GM06990 (cell line): ENCODE measurements around the gene CYB561A3.

Experiments used
- DNase-seq: peaks from one replicate; pipeline ENCODE4 v3.0.0-alpha.2; 2011; ENCODE audit not compliant: insufficient read length; ENCODE audit errors: extremely low read depth
- H3K27me3 ChIP-seq: replicated peaks from 2 replicates; pipeline ENCODE4 v1.6.0; 2011; ENCODE audit warnings: low read length; ENCODE audit not compliant: control insufficient read depth, insufficient read depth
- H3K36me3 ChIP-seq: 2 replicates; pipeline ENCODE4 v1.5.1; 2011; ENCODE audit warnings: low read length; ENCODE audit not compliant: control insufficient read depth, insufficient read depth
- H3K4me3 ChIP-seq: replicated peaks from 2 replicates; pipeline ENCODE4 v1.5.1; 2011; ENCODE audit warnings: low read depth, mild to moderate bottlenecking, control low read depth, low read length
- TF ChIP-seq, protein P1 (sequence below): IDR thresholded peaks from 2 replicates; pipeline ENCODE4 v1.5.1; 2011; ENCODE audit warnings: low read length, control low read depth, mild to moderate bottlenecking, inconsistent platforms; ENCODE audit not compliant: insufficient read depth, poor library complexity, severe bottlenecking

CYB561A3 gene

DNA sequence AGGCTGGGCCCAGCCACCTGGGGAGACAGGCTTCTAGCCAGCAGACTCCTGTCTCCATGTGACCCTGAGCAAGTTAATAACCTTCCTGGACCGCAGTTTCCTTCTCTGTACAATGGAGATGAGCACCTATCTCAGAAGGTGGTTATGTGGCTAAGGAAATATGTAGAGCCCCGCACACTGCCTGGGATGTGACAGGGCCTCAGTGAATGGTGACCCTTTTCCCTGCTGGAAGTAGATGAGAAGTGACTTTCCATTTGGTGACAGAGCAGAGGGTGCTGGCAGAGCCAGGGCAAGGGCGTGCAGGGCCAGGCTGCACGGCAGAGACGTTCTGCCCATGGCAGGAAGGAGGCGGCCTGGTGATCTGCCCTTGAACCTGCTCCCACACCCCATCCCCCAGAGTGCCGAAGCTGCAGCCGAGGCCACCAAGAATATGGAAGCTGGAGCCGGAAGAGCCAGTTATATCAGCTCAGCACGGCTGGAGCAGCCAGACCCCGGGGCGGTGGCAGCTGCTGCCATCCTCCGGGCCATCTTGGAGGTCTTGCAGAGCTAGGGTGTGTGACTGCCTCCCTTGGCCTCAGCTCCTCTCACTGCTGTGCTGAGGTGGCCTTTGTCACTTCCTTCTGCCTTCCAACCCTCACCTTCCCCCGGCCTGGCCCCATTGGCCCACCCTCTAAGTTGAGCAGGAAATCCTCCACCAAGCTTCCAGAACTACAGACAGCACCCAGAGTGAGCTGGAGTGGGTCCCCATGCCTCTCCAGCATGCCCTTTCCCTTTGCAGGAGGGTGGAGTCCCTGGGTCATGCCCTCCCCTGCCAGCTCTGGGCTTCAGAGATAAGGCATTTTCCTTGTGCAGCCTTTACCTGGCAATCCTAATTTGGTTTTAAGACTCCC, 15.5 kb downstream of the CYB561A3 start:
- H3K4me3 ChIP-seq, result no peak overlapping the region
- no peak for DNase-seq
- TF ChIP-seq, protein P1, sequence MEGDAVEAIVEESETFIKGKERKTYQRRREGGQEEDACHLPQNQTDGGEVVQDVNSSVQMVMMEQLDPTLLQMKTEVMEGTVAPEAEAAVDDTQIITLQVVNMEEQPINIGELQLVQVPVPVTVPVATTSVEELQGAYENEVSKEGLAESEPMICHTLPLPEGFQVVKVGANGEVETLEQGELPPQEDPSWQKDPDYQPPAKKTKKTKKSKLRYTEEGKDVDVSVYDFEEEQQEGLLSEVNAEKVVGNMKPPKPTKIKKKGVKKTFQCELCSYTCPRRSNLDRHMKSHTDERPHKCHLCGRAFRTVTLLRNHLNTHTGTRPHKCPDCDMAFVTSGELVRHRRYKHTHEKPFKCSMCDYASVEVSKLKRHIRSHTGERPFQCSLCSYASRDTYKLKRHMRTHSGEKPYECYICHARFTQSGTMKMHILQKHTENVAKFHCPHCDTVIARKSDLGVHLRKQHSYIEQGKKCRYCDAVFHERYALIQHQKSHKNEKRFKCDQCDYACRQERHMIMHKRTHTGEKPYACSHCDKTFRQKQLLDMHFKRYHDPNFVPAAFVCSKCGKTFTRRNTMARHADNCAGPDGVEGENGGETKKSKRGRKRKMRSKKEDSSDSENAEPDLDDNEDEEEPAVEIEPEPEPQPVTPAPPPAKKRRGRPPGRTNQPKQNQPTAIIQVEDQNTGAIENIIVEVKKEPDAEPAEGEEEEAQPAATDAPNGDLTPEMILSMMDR, result no peak
- H3K27me3 ChIP-seq, result no peaks in the 10 kb centered on the region
- H3K36me3 ChIP-seq, result peaks cover 47% of the 10 kb centered on the region

DNA sequence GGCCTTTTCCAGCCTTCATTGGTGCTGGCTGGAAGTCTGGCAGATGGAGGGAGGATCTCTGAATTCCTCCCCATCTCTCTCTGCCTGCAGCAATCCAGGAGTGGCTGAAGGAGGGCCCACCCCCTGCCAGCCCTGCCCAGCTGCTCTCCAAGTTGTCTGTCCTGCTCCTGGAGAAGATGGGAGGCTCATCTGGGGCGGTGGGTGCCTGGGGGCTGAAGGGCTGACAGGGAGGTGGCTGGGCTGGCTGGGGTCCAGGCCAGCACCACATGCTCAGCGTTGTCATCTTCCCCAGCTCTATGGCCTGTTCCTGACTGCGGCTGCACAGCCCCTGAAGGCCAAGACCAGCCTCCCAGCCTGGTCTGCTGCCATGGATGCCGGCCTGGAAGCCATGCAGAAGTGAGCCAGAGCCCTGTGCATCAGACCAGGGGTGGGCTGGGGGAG, 16.5 kb downstream of the CYB561A3 start:
- Histone ChIP-seq H3K27me3 (no peaks in the 10 kb centered on the region), H3K4me3 (no peak overlapping the region), H3K36me3 (peaks cover 41% of the 10 kb centered on the region)
- TF ChIP-seq, protein P1, result no peak
- no peak for DNase-seq

DNA sequence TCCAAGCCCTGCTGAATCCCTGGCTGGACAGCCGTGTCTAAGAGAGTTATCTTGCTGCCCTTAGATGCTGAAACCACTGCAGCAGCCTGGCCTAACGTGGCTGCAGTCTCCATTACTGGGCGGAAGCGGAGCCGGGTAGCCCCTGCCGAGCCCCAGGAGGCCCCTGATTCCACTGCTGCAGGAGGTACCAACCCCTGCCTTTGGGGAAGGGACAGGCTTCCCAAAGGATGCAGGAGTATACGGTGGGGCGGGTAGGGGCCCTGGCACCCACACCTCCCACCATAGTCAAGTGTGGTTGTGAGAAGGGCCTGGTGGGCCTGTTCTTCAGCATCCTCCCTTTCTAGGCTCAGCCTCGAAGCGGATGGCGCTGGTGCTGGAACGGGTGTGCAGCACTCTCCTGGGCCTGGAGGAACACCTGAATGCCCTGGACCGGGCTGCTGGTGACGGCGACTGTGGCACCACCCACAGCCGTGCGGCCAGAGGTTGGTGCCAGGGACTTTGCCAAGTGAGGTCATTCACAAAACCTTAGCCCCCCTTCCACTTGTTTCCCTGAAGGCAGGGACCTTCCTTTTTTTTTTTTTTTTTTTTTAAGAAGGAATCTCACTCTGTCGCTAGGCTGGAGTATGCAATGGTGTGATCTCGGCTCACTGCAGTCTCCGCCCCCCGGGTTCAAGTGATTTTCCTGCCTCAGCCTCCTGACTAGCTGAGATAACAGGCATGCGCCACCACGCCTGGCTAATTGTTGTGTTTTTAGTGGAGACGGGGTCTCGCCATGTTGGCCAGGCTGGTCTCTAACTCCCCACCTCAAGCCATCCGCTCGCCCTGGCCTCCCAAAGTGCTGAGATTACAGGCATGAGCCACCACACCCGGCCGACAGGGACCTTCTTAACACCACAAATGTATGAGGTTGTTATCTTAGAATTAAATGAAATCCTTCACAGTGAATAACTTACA, 17.6 kb downstream of the CYB561A3 start:
- DNase-seq, result no peak
- TF ChIP-seq, protein P1, result no peak
- no peak overlapping the region for H3K4me3 ChIP-seq
- H3K36me3 ChIP-seq, result peaks cover 32% of the 10 kb centered on the region
- H3K27me3 ChIP-seq, result no peaks in the 10 kb centered on the region

DNA sequence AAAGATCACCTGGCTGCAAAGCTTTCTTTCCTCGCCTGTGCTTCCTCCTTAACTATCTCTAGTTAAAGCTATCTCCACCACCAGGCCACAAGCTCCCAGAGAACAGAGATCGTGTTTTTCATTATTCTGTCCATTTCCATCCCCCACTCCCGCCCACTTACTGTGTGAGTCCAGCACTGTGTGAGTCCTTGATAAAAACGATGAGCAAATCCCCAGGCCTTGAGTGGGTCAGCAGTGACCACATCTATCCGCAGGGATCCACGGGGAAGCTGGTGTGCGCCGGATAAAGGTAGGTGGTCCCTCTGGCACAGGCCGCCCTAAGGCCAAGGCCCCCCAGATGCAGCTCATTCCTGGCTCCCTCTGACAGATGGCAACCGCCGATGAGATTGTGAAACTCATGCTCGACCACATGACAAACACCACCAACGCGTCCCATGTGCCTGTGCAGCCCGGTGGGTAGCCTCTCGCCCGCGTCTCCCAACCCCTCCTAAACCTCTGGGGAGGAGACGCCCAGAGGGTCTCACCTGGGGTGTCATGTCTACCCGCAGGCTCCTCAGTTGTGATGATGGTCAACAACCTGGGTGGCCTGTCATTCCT, 19.4 kb downstream of the CYB561A3 start:
- no peak overlapping the region for H3K4me3 ChIP-seq
- peaks cover 30% of the 10 kb centered on the region for H3K36me3 ChIP-seq
- TF ChIP-seq, protein P1, result no peak
- H3K27me3 ChIP-seq, result no peaks in the 10 kb centered on the region
- no peak for DNase-seq

DNA sequence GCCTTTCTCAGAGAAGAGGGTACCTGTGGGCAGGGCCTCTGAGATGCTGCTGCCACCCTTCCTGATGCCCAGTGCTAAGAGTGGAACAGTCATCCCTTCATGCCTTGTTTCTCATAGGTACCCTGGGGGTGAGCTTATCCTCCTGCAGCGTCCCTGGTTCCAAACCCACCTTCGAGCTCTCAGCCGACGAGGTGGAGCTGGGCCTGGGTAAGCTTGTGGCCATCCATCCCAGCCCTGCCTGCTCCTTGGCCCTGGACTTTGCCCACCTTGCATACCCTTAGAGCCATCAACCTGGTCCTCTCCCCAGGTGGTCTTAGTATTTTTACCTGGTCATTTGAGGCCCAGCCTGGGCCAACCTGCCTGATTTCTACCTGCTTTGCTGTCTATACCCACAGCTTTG, 20.0 kb downstream of the CYB561A3 start:
- H3K4me3 ChIP-seq, result no peak overlapping the region
- no peak for DNase-seq
- H3K36me3 ChIP-seq, result peaks cover 30% of the 10 kb centered on the region
- TF ChIP-seq, protein P1, result no peak
- no peaks in the 10 kb centered on the region for H3K27me3 ChIP-seq
